ENCODE data around the gene AJAP1.

The AJAP1 gene

GRCh38 chr1:4778056-4778455, 123.6 kb downstream of the AJAP1 start (continued):
- no peak for TF ChIP-seq ZNF239 (tag by site-specific recombination; IDR thresholded peaks at IDR 0.05)
- no peak for TF ChIP-seq MEIS1 (CRISPR knock-in tag; IDR thresholded peaks at IDR 0.05; ENCODE audit: borderline replicate concordance)
- TF ChIP-seq ZNF157 (tag by site-specific recombination; IDR thresholded peaks at IDR 0.05) = no peak
- no peak for TF ChIP-seq SCRT2 (tag by site-specific recombination; IDR thresholded peaks at IDR 0.05)

GRCh38 chr1:4781646-4782045, 127.2 kb downstream of the AJAP1 start:
- H3K4me1 ChIP-seq (ENCODE audit: control insufficient read depth, insufficient read depth, low read length) = no peaks in the 10 kb centered on the region
- TF ChIP-seq ZNF560 (tag by site-specific recombination; IDR thresholded peaks at IDR 0.05; ENCODE audit: borderline replicate concordance) (no peak), PATZ1 (tag by site-specific recombination; IDR thresholded peaks at IDR 0.05) (no peak), ZNF280C (tag by site-specific recombination; IDR thresholded peaks at IDR 0.05) (no peak), ZBTB21 (tag by site-specific recombination; IDR thresholded peaks at IDR 0.05) (no peak), KLF10 (tag by site-specific recombination; IDR thresholded peaks at IDR 0.05) (no peak), PRDM6 (tag by site-specific recombination; IDR thresholded peaks at IDR 0.05) (no peak)
- POLR2A ChIA-PET = no interaction called here
- CTCF ChIA-PET = no interaction called here
- H3K36me3 ChIP-seq (ENCODE audit: control insufficient read depth in 2 of 2, insufficient read depth in 1 of 2, low read length in 2 of 2) = no peaks in the 10 kb centered on the region
- H3K27ac ChIP-seq (ENCODE audit: extremely low read depth, low read depth, low read length) = no peak overlapping the region
- no peak overlapping the region for H3K4me3 ChIP-seq (ENCODE audit: low read depth, low read length)
- no peaks in the 10 kb centered on the region for H3K9me3 ChIP-seq (ENCODE audit: control insufficient read depth, insufficient read depth, low read depth, low read length)

- H3K9me3 ChIP-seq (ENCODE audit: control insufficient read depth, insufficient read depth, low read depth, low read length) = no peaks in the 10 kb centered on the region
- H3K4me3 ChIP-seq (ENCODE audit: low read depth, low read length) = no peak overlapping the region
- H3K4me1 ChIP-seq (ENCODE audit: control insufficient read depth, insufficient read depth, low read length) = no peaks in the 10 kb centered on the region
- H3K27ac ChIP-seq (ENCODE audit: extremely low read depth, low read depth, low read length) = no peak overlapping the region
- H3K36me3 ChIP-seq (ENCODE audit: control insufficient read depth in 2 of 2, insufficient read depth in 1 of 2, low read length in 2 of 2) = no peaks in the 10 kb centered on the region
- ChIA-PET POLR2A (no interaction called here), CTCF (interaction anchor here (0.7 kb wide), 1 partner anchor 1113 kb away, joined by 3 read pairs; no protein-coding TSS in a partner anchor)
- TF ChIP-seq ZSCAN30 (tag by site-specific recombination; IDR thresholded peaks at IDR 0.05) (no peak), ZNF747 (tag by site-specific recombination; IDR thresholded peaks at IDR 0.05) (no peak), IKZF3 (tag by site-specific recombination; IDR thresholded peaks at IDR 0.05) (no peak), ZNF239 (tag by site-specific recombination; IDR thresholded peaks at IDR 0.05) (no peak), PBX3 (CRISPR knock-in tag; IDR thresholded peaks at IDR 0.05) (no peak), ZNF148 (tag by site-specific recombination; IDR thresholded peaks at IDR 0.05; ENCODE audit: borderline replicate concordance) (no peak), ZNF777 (tag by site-specific recombination; IDR thresholded peaks at IDR 0.05; ENCODE audit: borderline replicate concordance) (no peak), EGR2 (tag by site-specific recombination; IDR thresholded peaks at IDR 0.05; ENCODE audit: low read depth) (no peak), ZNF518A (tag by site-specific recombination; conservative IDR thresholded peaks at IDR 0.05; ENCODE audit: low read depth) (no peak), ZNF621 (tag by site-specific recombination; IDR thresholded peaks at IDR 0.05) (no peak)
Measured at GRCh38 chr1:4784761-4785160, 130.4 kb downstream of the AJAP1 start.
